Spleen (tissue), 7 donors: ENCODE results near the gene UBL7.

Experiments used
- POLR2A ChIP-seq, 3 donors: fragments of 450-650 bp; IDR thresholded peaks; one replicate each; pipeline ENCODE4 v1.5.1; 2017; ENCODE audit warnings: antibody characterized with exemption in 3 of 3, mild to moderate bottlenecking in 1 of 3
- TF ChIP-seq, protein P1 (sequence below), 11 experiments: fragments of 200-600 bp in 7 of 11; fragments of 450-650 bp in 4 of 11; sonication (generic) in 4 of 11; IDR thresholded peaks in 8 of 11; conservative IDR thresholded peaks in 3 of 11; 1 replicate in 7 of 11; 2 replicates in 4 of 11; pipeline versions ENCODE4 v1.4.0 to v1.8.0; 2016 to 2021; ENCODE audit warnings: antibody characterized with exemption in 11 of 11, inconsistent platforms in 4 of 11, mild to moderate bottlenecking in 1 of 11
- donor health status: DM: no; HTN: no; CAD: no; lungs with moderate emphysema.
- donor health status: DM: no; HTN: no; CAD: no.
- donor health status: DM: no; HTN: no; CAD: no.

GRCh38 chr15:74432968-74433591, 27.9 kb downstream of the UBL7 start:
- TF ChIP-seq, protein P1, sequence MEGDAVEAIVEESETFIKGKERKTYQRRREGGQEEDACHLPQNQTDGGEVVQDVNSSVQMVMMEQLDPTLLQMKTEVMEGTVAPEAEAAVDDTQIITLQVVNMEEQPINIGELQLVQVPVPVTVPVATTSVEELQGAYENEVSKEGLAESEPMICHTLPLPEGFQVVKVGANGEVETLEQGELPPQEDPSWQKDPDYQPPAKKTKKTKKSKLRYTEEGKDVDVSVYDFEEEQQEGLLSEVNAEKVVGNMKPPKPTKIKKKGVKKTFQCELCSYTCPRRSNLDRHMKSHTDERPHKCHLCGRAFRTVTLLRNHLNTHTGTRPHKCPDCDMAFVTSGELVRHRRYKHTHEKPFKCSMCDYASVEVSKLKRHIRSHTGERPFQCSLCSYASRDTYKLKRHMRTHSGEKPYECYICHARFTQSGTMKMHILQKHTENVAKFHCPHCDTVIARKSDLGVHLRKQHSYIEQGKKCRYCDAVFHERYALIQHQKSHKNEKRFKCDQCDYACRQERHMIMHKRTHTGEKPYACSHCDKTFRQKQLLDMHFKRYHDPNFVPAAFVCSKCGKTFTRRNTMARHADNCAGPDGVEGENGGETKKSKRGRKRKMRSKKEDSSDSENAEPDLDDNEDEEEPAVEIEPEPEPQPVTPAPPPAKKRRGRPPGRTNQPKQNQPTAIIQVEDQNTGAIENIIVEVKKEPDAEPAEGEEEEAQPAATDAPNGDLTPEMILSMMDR (IDR thresholded peaks at IDR 0.05 in 8 of 11, conservative IDR thresholded peaks at IDR 0.05 in 3 of 11): no peak
- TF ChIP-seq POLR2A (IDR thresholded peaks at IDR 0.05): no peak
